Naive thymus-derived CD4-positive, alpha-beta T cell (primary cell): ENCODE results near the gene CHD2. TPM values are rescaled to one million over a fixed set of nuclear protein-coding genes. Genes with fewer than 3 reads are reported as not detected.
A peak's percentile ranks its signal among the peaks of the same experiment; 100 is the strongest.

Source experiments
- ATAC-seq: fragments of 150-1000 bp; cut with Tn5 transposase; 2 replicates; pipeline ENCODE4 v1.10.0; 2021; ENCODE audit warnings: mild to moderate bottlenecking, moderate library complexity
- CTCF ChIA-PET: fragments of 350-600 bp; sonication (Branson Sonifier 250); formaldehyde crosslinking; loops from one replicate; lab custom pipeline; 2021; ENCODE audit warnings: antibody characterized with exemption; lab: Charles Lee
- POLR2A ChIA-PET: fragments of 350-600 bp; sonication (Branson Sonifier 250); formaldehyde crosslinking; loops from one replicate; lab custom pipeline; 2021; ENCODE audit warnings: antibody characterized with exemption, inconsistent platforms; lab: Charles Lee
- DNase-seq, 9 donors: peaks; one replicate each; pipeline versions ENCODE4 v3.0.0 to v3.0.0-alpha.2; 2020 to 2022; ENCODE audit warnings: mixed read lengths in 1 of 9
- H3K27ac ChIP-seq: one replicate; pipeline ENCODE4 v1.7.0; 2013; ENCODE audit warnings: mild to moderate bottlenecking, low read depth, low read length, moderate library complexity
- H3K27me3 ChIP-seq, 2 donors: one replicate each; pipeline ENCODE4 v1.7.0; 2013; ENCODE audit warnings: low read length in 2 of 2, mild to moderate bottlenecking in 2 of 2, moderate library complexity in 2 of 2; ENCODE audit not compliant: control insufficient read depth in 2 of 2, insufficient read depth in 2 of 2
- H3K36me3 ChIP-seq, 3 experiments: 1 replicate in 2 of 3; 2 replicates in 1 of 3; pipeline ENCODE4 v1.7.0; 2013; ENCODE audit warnings: low read length in 3 of 3, mild to moderate bottlenecking in 3 of 3, moderate library complexity in 1 of 3; ENCODE audit not compliant: insufficient read depth in 3 of 3, control insufficient read depth in 2 of 3
- H3K4me1 ChIP-seq, 2 donors: one replicate each; pipeline ENCODE4 v1.7.0; 2013; ENCODE audit warnings: low read length in 2 of 2, mild to moderate bottlenecking in 2 of 2, moderate library complexity in 1 of 2; ENCODE audit not compliant: control insufficient read depth in 2 of 2, insufficient read depth in 2 of 2
- H3K4me3 ChIP-seq: 2 replicates; pipeline ENCODE4 v1.7.0; 2013; ENCODE audit warnings: mild to moderate bottlenecking, low read length
- H3K9me3 ChIP-seq, 3 experiments: 1 replicate in 2 of 3; 2 replicates in 1 of 3; pipeline ENCODE4 v1.7.0; 2013; ENCODE audit warnings: low read length in 3 of 3; ENCODE audit not compliant: control insufficient read depth in 2 of 3
- H3K27ac Mint-ChIP-seq, 9 donors: one replicate each; pipeline ENCODE4 v1.8.0; 2020 to 2022; ENCODE audit warnings: mixed read lengths in 9 of 9, mild to moderate bottlenecking in 8 of 9, moderate library complexity in 5 of 9, inconsistent platforms in 2 of 9
- H3K27me3 Mint-ChIP-seq, 5 donors: one replicate each; pipeline ENCODE4 v1.8.0; 2021 to 2022; ENCODE audit warnings: mixed read lengths in 5 of 5, mild to moderate bottlenecking in 1 of 5
- H3K36me3 Mint-ChIP-seq, 5 donors: one replicate each; pipeline ENCODE4 v1.8.0; 2020 to 2022; ENCODE audit warnings: mixed read lengths in 5 of 5, mild to moderate bottlenecking in 3 of 5, inconsistent platforms in 1 of 5
- H3K4me1 Mint-ChIP-seq, 7 donors: one replicate each; pipeline ENCODE4 v1.8.0; 2020 to 2022; ENCODE audit warnings: mixed read lengths in 7 of 7, mild to moderate bottlenecking in 3 of 7, inconsistent platforms in 1 of 7
- H3K4me3 Mint-ChIP-seq, 10 donors: one replicate each; pipeline ENCODE4 v1.8.0; 2020 to 2022; ENCODE audit warnings: mild to moderate bottlenecking in 10 of 10, mixed read lengths in 10 of 10, moderate library complexity in 6 of 10, inconsistent platforms in 2 of 10
- H3K9me3 Mint-ChIP-seq, 11 donors: one replicate each; pipeline ENCODE4 v1.8.0; 2020 to 2022; ENCODE audit warnings: mixed read lengths in 11 of 11, mild to moderate bottlenecking in 4 of 11, inconsistent platforms in 1 of 11, moderate library complexity in 1 of 11
- intact Hi-C, 2 donors: fragments of 100-400 bp; cut with micrococcal nuclease; formaldehyde crosslinking; loops; one replicate each; pipeline ENCODE4 v1.15.1; 2023
- polyA plus RNA-seq, 2 donors: library from polyadenylated mRNA; unstranded; fragments of 300-500 nt; fragmentation: Illumina TruSeq; gene quantifications; one replicate each; pipeline ENCODE4 v1.2.3, GENCODE V29; 2021
- total RNA-seq, 6 experiments: library from RNA in 5 of 6; stranded (reverse) in 5 of 6; gene quantifications; 1 replicate in 5 of 6; 2 replicates in 1 of 6; pipeline ENCODE4 v1.2.3 and lab custom pipeline; 2021 to 2026

The CHD2 gene
- total and polyA plus RNA-seq, 7 experiments from 2014 or later, result 70.0 to 492 (median 371) TPM

DNA sequence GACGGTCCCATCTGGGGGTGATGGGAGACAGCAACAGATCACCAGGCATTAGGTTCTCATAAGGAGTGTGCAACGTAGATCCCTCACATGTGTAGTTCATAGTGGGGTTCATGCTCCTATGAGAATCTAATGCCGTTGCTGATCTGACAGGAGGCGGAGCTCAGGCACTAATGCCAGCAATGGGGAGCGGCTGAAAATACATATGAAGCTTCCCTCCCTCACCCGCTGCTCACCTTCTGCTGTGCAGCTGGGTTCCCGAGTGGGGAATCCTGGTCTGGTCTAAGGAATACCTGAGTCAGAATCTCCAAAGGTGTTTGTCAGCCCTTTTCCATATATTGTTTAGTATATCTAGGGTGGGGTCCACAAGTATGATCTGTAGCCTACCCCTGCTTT, 52.3 kb downstream of the CHD2 start:
- Histone ChIP-seq H3K4me3 (no peak overlapping the region), H3K4me1 (no peaks in the 10 kb centered on the region), H3K27ac (no peak overlapping the region), H3K27me3 (no peaks in the 10 kb centered on the region), H3K9me3 (peaks cover 0 to 29% (median 12%) of the 10 kb centered on the region in 3 experiments), H3K36me3 (peaks cover 46 to 96% (median 82%) of the 10 kb centered on the region in 3 experiments)
- peak overlapping the region in 2 of 9 donors; percentile 26 to 32 for H3K27ac Mint-ChIP-seq
- intact Hi-C loops, result loop anchor here in 1 of 2 donors (2.0 kb wide), 1 partner anchor 16 kb away; no protein-coding TSS in a partner anchor
- peaks cover 2 to 41% (median 24%) of the 10 kb centered on the region in 11 donors for H3K9me3 Mint-ChIP-seq
- H3K4me1 Mint-ChIP-seq, result peaks cover 4 to 24% (median 20%) of the 10 kb centered on the region in 7 donors
- H3K4me3 Mint-ChIP-seq, result no peak overlapping the region
- DNase-seq (no peak), ATAC-seq (no peak)
- CTCF ChIA-PET, result no interaction called here
- POLR2A ChIA-PET, result interaction anchor here (0.6 to 0.9 kb wide), 2 partner anchors 54 to 55 kb away, joined by 3 read pairs; no protein-coding TSS in a partner anchor
- no peaks in the 10 kb centered on the region for H3K27me3 Mint-ChIP-seq
- H3K36me3 Mint-ChIP-seq, result peaks cover 25 to 76% (median 69%) of the 10 kb centered on the region in 5 donors

GRCh38 chr15:92953566-92953965, 53.4 kb downstream of the CHD2 start:
- Mint-ChIP-seq H3K4me3 (no peak overlapping the region), H3K27me3 (no peaks in the 10 kb centered on the region), H3K36me3 (peaks cover 23 to 75% (median 67%) of the 10 kb centered on the region in 5 donors), H3K27ac (peak overlapping the region in 5 of 9 donors; percentile 13 to 73 (median 25)), H3K4me1 (peaks cover 10 to 35% (median 30%) of the 10 kb centered on the region in 7 donors), H3K9me3 (peaks cover 0 to 30% (median 17%) of the 10 kb centered on the region in 11 donors)
- H3K4me1 ChIP-seq, result peaks cover 0 to 8% of the 10 kb centered on the region in 2 donors
- ATAC-seq, result no peak
- intact Hi-C loops, result loop anchor here in 1 of 2 donors (2.0 kb wide), 1 partner anchor 15 kb away; no protein-coding TSS in a partner anchor
- ChIA-PET CTCF (interaction anchor here (0.6 to 2.8 kb wide), 3 partner anchors 9 to 156 kb away, joined by 3 to 9 read pairs (median 4); no protein-coding TSS in a partner anchor), POLR2A (interaction anchor here (0.7 to 1.4 kb wide), 2 partner anchors 32 to 71 kb away, joined by 3 to 4 read pairs; no protein-coding TSS in a partner anchor)
- peaks cover 37 to 94% (median 74%) of the 10 kb centered on the region in 3 experiments for H3K36me3 ChIP-seq
- no peaks in the 10 kb centered on the region for H3K27me3 ChIP-seq
- H3K9me3 ChIP-seq, result peaks cover 0 to 18% (median 8%) of the 10 kb centered on the region in 3 experiments
- no peak overlapping the region for H3K27ac ChIP-seq
- DNase-seq, result no peak
- H3K4me3 ChIP-seq, result no peak overlapping the region

GRCh38 chr15:92954002-92954401, 53.9 kb downstream of the CHD2 start:
- Mint-ChIP-seq H3K36me3 (peaks cover 23 to 75% (median 67%) of the 10 kb centered on the region in 5 donors), H3K27me3 (no peaks in the 10 kb centered on the region), H3K4me1 (peaks cover 10 to 39% (median 34%) of the 10 kb centered on the region in 7 donors), H3K4me3 (no peak overlapping the region), H3K27ac (no peak overlapping the region), H3K9me3 (peaks cover 0 to 26% (median 14%) of the 10 kb centered on the region in 11 donors)
- ChIA-PET CTCF (interaction anchor here (0.5 to 2.8 kb wide), 4 partner anchors 10 to 157 kb away, joined by 3 to 9 read pairs (median 4); no protein-coding TSS in a partner anchor), POLR2A (interaction anchor here (0.7 to 1.4 kb wide), 2 partner anchors 33 to 71 kb away, joined by 3 to 4 read pairs; no protein-coding TSS in a partner anchor)
- Histone ChIP-seq H3K9me3 (peaks cover 0 to 14% (median 8%) of the 10 kb centered on the region in 3 experiments), H3K36me3 (peaks cover 37 to 94% (median 69%) of the 10 kb centered on the region in 3 experiments), H3K27ac (no peak overlapping the region), H3K4me1 (peaks cover 0 to 12% of the 10 kb centered on the region in 2 donors), H3K27me3 (no peaks in the 10 kb centered on the region), H3K4me3 (no peak overlapping the region)
- ATAC-seq, result no peak
- DNase-seq, result no peak
- intact Hi-C loops, result no loop called here

DNA sequence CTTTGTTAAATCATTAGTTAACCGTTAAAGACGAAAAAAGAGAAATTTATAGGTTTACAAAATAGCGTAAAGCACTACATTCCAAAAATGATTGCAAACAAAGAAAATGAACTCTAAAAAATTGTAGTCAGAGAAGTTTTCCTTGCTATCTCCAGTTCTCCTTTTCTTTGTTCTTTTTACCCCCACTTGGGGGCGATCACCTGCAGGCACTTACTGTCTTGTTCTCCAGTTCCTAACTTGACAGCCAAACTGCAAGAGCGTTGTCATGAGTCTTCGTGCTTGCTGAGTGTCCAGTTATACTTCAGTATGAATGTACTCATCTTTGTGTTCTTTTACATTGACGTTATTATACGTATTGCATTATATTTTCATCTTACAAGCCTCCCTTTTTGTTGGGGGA, 54.5 kb downstream of the CHD2 start:
- ChIA-PET POLR2A (interaction anchor here (0.7 to 1.4 kb wide), 2 partner anchors 33 to 72 kb away, joined by 3 to 4 read pairs; no protein-coding TSS in a partner anchor), CTCF (interaction anchor here (0.5 to 2.8 kb wide), 3 partner anchors 21 to 157 kb away, joined by 3 to 9 read pairs (median 4); no protein-coding TSS in a partner anchor)
- Mint-ChIP-seq H3K36me3 (peaks cover 21 to 75% (median 66%) of the 10 kb centered on the region in 5 donors), H3K27ac (peak overlapping the region in 1 of 9 donors; percentile 49), H3K9me3 (peaks cover 0 to 20% (median 8%) of the 10 kb centered on the region in 11 donors), H3K27me3 (no peaks in the 10 kb centered on the region), H3K4me3 (no peak overlapping the region), H3K4me1 (peaks cover 10 to 42% (median 38%) of the 10 kb centered on the region in 7 donors)
- H3K27me3 ChIP-seq, result no peaks in the 10 kb centered on the region
- peaks cover 0 to 12% of the 10 kb centered on the region in 2 donors for H3K4me1 ChIP-seq
- H3K27ac ChIP-seq, result no peak overlapping the region
- H3K9me3 ChIP-seq, result peaks cover 0 to 8% (median 2%) of the 10 kb centered on the region in 3 experiments
- peaks cover 34 to 94% (median 63%) of the 10 kb centered on the region in 3 experiments for H3K36me3 ChIP-seq
- DNase-seq (no peak), ATAC-seq (no peak)
- intact Hi-C loops, result no loop called here
- no peak overlapping the region for H3K4me3 ChIP-seq

- Histone ChIP-seq H3K27ac (no peak overlapping the region), H3K36me3 (peaks cover 30 to 90% (median 57%) of the 10 kb centered on the region in 3 experiments), H3K9me3 (no peaks in the 10 kb centered on the region), H3K4me3 (no peak overlapping the region), H3K4me1 (peaks cover 0 to 12% of the 10 kb centered on the region in 2 donors), H3K27me3 (no peaks in the 10 kb centered on the region)
- no peaks in the 10 kb centered on the region for H3K27me3 Mint-ChIP-seq
- CTCF ChIA-PET, result interaction anchor here (1.3 to 2.8 kb wide), 2 partner anchors 13 to 158 kb away, joined by 5 to 9 read pairs; no protein-coding TSS in a partner anchor
- ATAC-seq (no peak), DNase-seq (no peak)
- peaks cover 15 to 48% (median 44%) of the 10 kb centered on the region in 7 donors for H3K4me1 Mint-ChIP-seq
- intact Hi-C loops, result loop anchor here in 1 of 2 donors (2.0 kb wide), 1 partner anchor 13 kb away; no protein-coding TSS in a partner anchor
- H3K27ac Mint-ChIP-seq, result peak overlapping the region in 4 of 9 donors; percentile 7 to 68 (median 66)
- POLR2A ChIA-PET, result interaction anchor here (0.7 to 1.0 kb wide), 2 partner anchors 34 to 62 kb away, joined by 3 read pairs; no protein-coding TSS in a partner anchor
- H3K9me3 Mint-ChIP-seq, result peaks cover 0 to 10% (median 0%) of the 10 kb centered on the region in 11 donors
- H3K36me3 Mint-ChIP-seq, result peaks cover 17 to 70% (median 62%) of the 10 kb centered on the region in 5 donors
- no peak overlapping the region for H3K4me3 Mint-ChIP-seq
Observed at GRCh38 chr15:92955706-92956105, 55.6 kb downstream of the CHD2 start.

GRCh38 chr15:92958105-92958504, 58.0 kb downstream of the CHD2 start:
- Histone ChIP-seq H3K36me3 (peaks cover 33 to 86% (median 54%) of the 10 kb centered on the region in 3 experiments), H3K27me3 (no peaks in the 10 kb centered on the region), H3K9me3 (no peaks in the 10 kb centered on the region), H3K4me3 (no peak overlapping the region), H3K4me1 (peaks cover 0 to 12% of the 10 kb centered on the region in 2 donors), H3K27ac (peak overlapping the region; percentile 31)
- peak overlapping the region; percentile 19 to 79 (median 72) for H3K27ac Mint-ChIP-seq
- ChIA-PET POLR2A (no interaction called here), CTCF (no interaction called here)
- no peaks in the 10 kb centered on the region for H3K27me3 Mint-ChIP-seq
- peaks cover 20 to 67% (median 56%) of the 10 kb centered on the region in 7 donors for H3K4me1 Mint-ChIP-seq
- DNase-seq (peak in 5 of 9 donors; percentile 5 to 40 (median 10)), ATAC-seq (peak; percentile 75)
- H3K9me3 Mint-ChIP-seq, result peaks cover 0 to 15% (median 0%) of the 10 kb centered on the region in 11 donors
- intact Hi-C loops, result no loop called here
- H3K36me3 Mint-ChIP-seq, result peaks cover 26 to 78% (median 65%) of the 10 kb centered on the region in 5 donors
- H3K4me3 Mint-ChIP-seq, result peak overlapping the region in 5 of 10 donors; percentile 3 to 45 (median 15)
